Measurements from ENCODE around the gene LY6G5C. TPM values are rescaled to one million over a fixed set of nuclear protein-coding genes. Genes with fewer than 3 reads are reported as not detected.

Gene LY6G5C
- total and polyA plus RNA-seq, 9 of the 15 experiments (the other 6 are each of a cell fraction or from before 2014, with no cell fraction given), result 0.10 to 0.67 (median 0.46) TPM; not detected in 4

GRCh38 chr6:31702405-31702818 is 21.5 kb upstream of the LY6G5C start (continued):
- TF ChIP-seq SMARCA4 (IDR thresholded peaks at IDR 0.05) (peak; percentile 82), FIP1L1 (IDR thresholded peaks at IDR 0.05; ENCODE audit: low read depth, low read length, poor library complexity, severe bottlenecking) (no peak), HDGF (IDR thresholded peaks at IDR 0.05) (peak; percentile 67; the same call in 1 of the 2 replicates), TAF7 (tag; IDR thresholded peaks at IDR 0.05) (peak; percentile 63), CC2D1A (IDR thresholded peaks at IDR 0.05) (peak; percentile 35; the same call in 1 of the 2 replicates), ARNT (IDR thresholded peaks at IDR 0.05) (0 out of 4 replicates have a peak, but pooled peaks have one; percentile 28 to 46), ZNF589 (CRISPR knock-in tag; IDR thresholded peaks at IDR 0.05; ENCODE audit: low read depth) (peak; percentile 79; the same call in 1 of the 2 replicates), ZFP36 (IDR thresholded peaks at IDR 0.05; ENCODE audit: low read depth, low read length, partially characterized antibody) (no peak), DEAF1 (CRISPR knock-in tag; IDR thresholded peaks at IDR 0.05) (0 out of 2 replicates have a peak, but pooled peaks have one; percentile 1), ZNF75A (CRISPR knock-in tag; IDR thresholded peaks at IDR 0.05) (peak; percentile 29; the same call in 1 of the 2 replicates), NBN (IDR thresholded peaks at IDR 0.05; ENCODE audit: low read depth) (peak; percentile 29; the same call in 1 of the 2 replicates), THRAP3 (IDR thresholded peaks at IDR 0.05; ENCODE audit: borderline replicate concordance) (peak; percentile 76; the same call in 1 of the 2 replicates), TFAP4 (CRISPR knock-in tag; IDR thresholded peaks at IDR 0.05; ENCODE audit: borderline replicate concordance) (no peak), TFAM (CRISPR knock-in tag; conservative IDR thresholded peaks at IDR 0.05) (no peak), EGR1 (conservative IDR thresholded peaks at IDR 0.05) (peak; percentile 62), GATAD2A (IDR thresholded peaks at IDR 0.05) (0 out of 2 replicates have a peak, but pooled peaks have one; percentile 65), MCM7 (IDR thresholded peaks at IDR 0.05) (0 out of 4 replicates have a peak, but pooled peaks of 1 of the 2 experiments have one; percentile 17), RNF2 (IDR thresholded peaks at IDR 0.05) (no peak), PREB (CRISPR knock-in tag; IDR thresholded peaks at IDR 0.05) (no peak), SAFB (IDR thresholded peaks at IDR 0.05; ENCODE audit: borderline replicate concordance, low read depth, low read length) (no peak), ZNF263 (CRISPR knock-in tag; IDR thresholded peaks at IDR 0.05; ENCODE audit: borderline replicate concordance) (peak; percentile 78; the same call in 1 of the 2 replicates), EP300 (IDR thresholded peaks at IDR 0.05; ENCODE audit: low read length) (no peak)
